Measurements from ENCODE around the gene TMSB4X. TPM values are rescaled to one million over a fixed set of nuclear protein-coding genes. Genes with fewer than 3 reads are reported as not detected.

The TMSB4X gene
- total RNA-seq, 1 experiment from 2014 or later, result 2,595 TPM

DNA sequence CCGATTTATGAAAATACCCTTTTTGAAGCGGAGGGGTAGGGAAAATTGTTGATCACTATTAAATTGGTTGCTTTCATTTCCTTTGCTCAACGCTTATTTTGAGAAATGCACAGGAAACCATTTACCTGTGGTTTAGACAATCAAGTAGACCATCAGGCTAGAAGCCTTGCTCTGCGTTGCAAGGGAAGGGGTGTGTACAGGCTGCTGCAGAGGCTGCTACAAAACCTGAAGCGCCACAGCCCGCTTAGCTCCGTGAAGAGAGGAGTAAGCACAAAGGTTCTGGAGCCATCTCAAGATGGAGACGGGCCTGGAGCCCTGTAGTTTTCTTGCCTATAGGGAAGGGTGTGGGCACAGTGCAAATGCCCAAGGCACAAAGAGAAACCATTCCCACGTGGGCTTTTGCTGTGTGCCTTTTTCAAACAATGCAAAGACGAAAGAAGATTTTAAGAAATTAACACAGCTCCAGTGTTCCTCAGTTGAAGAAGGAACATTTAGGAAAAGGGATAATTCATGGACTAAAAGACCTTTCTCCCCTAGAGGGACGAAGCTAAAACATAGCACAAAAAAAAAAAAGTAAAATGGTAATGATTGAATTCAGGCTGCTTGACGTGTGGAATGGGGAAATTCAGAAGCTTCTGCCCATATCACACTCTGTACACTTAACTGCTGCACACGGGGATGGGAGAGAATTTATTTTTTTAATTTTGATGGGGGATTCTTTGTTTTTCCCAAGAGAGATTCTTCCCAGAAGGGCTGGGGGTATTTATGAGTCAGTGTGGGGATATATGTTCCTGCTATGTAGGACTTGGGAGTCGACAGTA, 3.5 kb downstream of the TMSB4X start (continued):
- TF ChIP-seq ZNF263 (CRISPR knock-in tag; IDR thresholded peaks at IDR 0.05; ENCODE audit: low read depth) (no peak), TEAD4 (CRISPR knock-in tag; IDR thresholded peaks at IDR 0.05) (no peak), MYBL2 (CRISPR knock-in tag; IDR thresholded peaks at IDR 0.05) (no peak), NR1H2 (CRISPR knock-in tag; IDR thresholded peaks at IDR 0.05) (no peak), GRHL2 (CRISPR knock-in tag; IDR thresholded peaks at IDR 0.05; ENCODE audit: insufficient replicate concordance, severe bottlenecking) (no peak), PRRX2 (CRISPR knock-in tag; IDR thresholded peaks at IDR 0.05) (peak; percentile 95), NR3C1 (CRISPR knock-in tag; conservative IDR thresholded peaks at IDR 0.05; ENCODE audit: low read depth) (no peak), CBFB (CRISPR knock-in tag; IDR thresholded peaks at IDR 0.05; ENCODE audit: low read depth) (no peak), CREB1 (CRISPR knock-in tag; IDR thresholded peaks at IDR 0.05) (no peak), ZNF423 (CRISPR knock-in tag; IDR thresholded peaks at IDR 0.05) (no peak), MXD4 (CRISPR knock-in tag; IDR thresholded peaks at IDR 0.05; ENCODE audit: borderline replicate concordance) (no peak), FOXP1 (CRISPR knock-in tag; IDR thresholded peaks at IDR 0.05; ENCODE audit: borderline replicate concordance) (no peak), TP53 (CRISPR knock-in tag; IDR thresholded peaks at IDR 0.05) (no peak), NFATC4 (CRISPR knock-in tag; IDR thresholded peaks at IDR 0.05) (0 out of 2 replicates have a peak, but pooled peaks have one; percentile 18), SP1 (CRISPR knock-in tag; conservative IDR thresholded peaks at IDR 0.05) (no peak; the same call in 1 of the 2 replicates), ZNF317 (CRISPR knock-in tag; IDR thresholded peaks at IDR 0.05; ENCODE audit: borderline replicate concordance, low read depth) (no peak), KAT7 (CRISPR knock-in tag; IDR thresholded peaks at IDR 0.05; ENCODE audit: borderline replicate concordance) (no peak), ZNF396 (CRISPR knock-in tag; IDR thresholded peaks at IDR 0.05; ENCODE audit: borderline replicate concordance) (no peak), ZNF416 (CRISPR knock-in tag; IDR thresholded peaks at IDR 0.05) (peak; percentile 67; the same call in 1 of the 2 replicates), NFE2L1 (CRISPR knock-in tag; IDR thresholded peaks at IDR 0.05) (no peak), SMAD3 (CRISPR knock-in tag; IDR thresholded peaks at IDR 0.05; ENCODE audit: borderline replicate concordance) (no peak)
- TF ChIP-seq, protein P1, sequence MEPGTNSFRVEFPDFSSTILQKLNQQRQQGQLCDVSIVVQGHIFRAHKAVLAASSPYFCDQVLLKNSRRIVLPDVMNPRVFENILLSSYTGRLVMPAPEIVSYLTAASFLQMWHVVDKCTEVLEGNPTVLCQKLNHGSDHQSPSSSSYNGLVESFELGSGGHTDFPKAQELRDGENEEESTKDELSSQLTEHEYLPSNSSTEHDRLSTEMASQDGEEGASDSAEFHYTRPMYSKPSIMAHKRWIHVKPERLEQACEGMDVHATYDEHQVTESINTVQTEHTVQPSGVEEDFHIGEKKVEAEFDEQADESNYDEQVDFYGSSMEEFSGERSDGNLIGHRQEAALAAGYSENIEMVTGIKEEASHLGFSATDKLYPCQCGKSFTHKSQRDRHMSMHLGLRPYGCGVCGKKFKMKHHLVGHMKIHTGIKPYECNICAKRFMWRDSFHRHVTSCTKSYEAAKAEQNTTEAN (CRISPR knock-in tag; IDR thresholded peaks at IDR 0.05), result no peak
- TF ChIP-seq, protein P2, sequence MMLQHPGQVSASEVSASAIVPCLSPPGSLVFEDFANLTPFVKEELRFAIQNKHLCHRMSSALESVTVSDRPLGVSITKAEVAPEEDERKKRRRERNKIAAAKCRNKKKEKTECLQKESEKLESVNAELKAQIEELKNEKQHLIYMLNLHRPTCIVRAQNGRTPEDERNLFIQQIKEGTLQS (CRISPR knock-in tag; conservative IDR thresholded peaks at IDR 0.05), result no peak
- TF ChIP-seq, protein P3, sequence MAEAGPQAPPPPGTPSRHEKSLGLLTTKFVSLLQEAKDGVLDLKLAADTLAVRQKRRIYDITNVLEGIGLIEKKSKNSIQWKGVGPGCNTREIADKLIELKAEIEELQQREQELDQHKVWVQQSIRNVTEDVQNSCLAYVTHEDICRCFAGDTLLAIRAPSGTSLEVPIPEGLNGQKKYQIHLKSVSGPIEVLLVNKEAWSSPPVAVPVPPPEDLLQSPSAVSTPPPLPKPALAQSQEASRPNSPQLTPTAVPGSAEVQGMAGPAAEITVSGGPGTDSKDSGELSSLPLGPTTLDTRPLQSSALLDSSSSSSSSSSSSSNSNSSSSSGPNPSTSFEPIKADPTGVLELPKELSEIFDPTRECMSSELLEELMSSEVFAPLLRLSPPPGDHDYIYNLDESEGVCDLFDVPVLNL (CRISPR knock-in tag; IDR thresholded peaks at IDR 0.05; ENCODE audit: borderline replicate concordance, low read depth), result no peak
- TF ChIP-seq, protein P4, sequence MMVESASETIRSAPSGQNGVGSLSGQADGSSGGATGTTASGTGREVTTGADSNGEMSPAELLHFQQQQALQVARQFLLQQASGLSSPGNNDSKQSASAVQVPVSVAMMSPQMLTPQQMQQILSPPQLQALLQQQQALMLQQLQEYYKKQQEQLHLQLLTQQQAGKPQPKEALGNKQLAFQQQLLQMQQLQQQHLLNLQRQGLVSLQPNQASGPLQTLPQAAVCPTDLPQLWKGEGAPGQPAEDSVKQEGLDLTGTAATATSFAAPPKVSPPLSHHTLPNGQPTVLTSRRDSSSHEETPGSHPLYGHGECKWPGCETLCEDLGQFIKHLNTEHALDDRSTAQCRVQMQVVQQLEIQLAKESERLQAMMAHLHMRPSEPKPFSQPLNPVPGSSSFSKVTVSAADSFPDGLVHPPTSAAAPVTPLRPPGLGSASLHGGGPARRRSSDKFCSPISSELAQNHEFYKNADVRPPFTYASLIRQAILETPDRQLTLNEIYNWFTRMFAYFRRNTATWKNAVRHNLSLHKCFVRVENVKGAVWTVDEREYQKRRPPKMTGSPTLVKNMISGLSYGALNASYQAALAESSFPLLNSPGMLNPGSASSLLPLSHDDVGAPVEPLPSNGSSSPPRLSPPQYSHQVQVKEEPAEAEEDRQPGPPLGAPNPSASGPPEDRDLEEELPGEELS (CRISPR knock-in tag; IDR thresholded peaks at IDR 0.05), result no peak
- TF ChIP-seq, protein P5, sequence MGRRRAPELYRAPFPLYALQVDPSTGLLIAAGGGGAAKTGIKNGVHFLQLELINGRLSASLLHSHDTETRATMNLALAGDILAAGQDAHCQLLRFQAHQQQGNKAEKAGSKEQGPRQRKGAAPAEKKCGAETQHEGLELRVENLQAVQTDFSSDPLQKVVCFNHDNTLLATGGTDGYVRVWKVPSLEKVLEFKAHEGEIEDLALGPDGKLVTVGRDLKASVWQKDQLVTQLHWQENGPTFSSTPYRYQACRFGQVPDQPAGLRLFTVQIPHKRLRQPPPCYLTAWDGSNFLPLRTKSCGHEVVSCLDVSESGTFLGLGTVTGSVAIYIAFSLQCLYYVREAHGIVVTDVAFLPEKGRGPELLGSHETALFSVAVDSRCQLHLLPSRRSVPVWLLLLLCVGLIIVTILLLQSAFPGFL (CRISPR knock-in tag; IDR thresholded peaks at IDR 0.05; ENCODE audit: borderline replicate concordance), result no peak
- TF ChIP-seq, protein P6, sequence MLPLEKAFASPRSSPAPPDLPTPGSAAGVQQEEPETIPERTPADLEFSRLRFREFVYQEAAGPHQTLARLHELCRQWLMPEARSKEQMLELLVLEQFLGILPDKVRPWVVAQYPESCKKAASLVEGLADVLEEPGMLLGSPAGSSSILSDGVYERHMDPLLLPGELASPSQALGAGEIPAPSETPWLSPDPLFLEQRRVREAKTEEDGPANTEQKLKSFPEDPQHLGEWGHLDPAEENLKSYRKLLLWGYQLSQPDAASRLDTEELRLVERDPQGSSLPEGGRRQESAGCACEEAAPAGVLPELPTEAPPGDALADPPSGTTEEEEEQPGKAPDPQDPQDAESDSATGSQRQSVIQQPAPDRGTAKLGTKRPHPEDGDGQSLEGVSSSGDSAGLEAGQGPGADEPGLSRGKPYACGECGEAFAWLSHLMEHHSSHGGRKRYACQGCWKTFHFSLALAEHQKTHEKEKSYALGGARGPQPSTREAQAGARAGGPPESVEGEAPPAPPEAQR (CRISPR knock-in tag; IDR thresholded peaks at IDR 0.05), result no peak
- TF ChIP-seq, protein P7, sequence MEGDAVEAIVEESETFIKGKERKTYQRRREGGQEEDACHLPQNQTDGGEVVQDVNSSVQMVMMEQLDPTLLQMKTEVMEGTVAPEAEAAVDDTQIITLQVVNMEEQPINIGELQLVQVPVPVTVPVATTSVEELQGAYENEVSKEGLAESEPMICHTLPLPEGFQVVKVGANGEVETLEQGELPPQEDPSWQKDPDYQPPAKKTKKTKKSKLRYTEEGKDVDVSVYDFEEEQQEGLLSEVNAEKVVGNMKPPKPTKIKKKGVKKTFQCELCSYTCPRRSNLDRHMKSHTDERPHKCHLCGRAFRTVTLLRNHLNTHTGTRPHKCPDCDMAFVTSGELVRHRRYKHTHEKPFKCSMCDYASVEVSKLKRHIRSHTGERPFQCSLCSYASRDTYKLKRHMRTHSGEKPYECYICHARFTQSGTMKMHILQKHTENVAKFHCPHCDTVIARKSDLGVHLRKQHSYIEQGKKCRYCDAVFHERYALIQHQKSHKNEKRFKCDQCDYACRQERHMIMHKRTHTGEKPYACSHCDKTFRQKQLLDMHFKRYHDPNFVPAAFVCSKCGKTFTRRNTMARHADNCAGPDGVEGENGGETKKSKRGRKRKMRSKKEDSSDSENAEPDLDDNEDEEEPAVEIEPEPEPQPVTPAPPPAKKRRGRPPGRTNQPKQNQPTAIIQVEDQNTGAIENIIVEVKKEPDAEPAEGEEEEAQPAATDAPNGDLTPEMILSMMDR (IDR thresholded peaks at IDR 0.05), result no peak
- TF ChIP-seq, protein P8, sequence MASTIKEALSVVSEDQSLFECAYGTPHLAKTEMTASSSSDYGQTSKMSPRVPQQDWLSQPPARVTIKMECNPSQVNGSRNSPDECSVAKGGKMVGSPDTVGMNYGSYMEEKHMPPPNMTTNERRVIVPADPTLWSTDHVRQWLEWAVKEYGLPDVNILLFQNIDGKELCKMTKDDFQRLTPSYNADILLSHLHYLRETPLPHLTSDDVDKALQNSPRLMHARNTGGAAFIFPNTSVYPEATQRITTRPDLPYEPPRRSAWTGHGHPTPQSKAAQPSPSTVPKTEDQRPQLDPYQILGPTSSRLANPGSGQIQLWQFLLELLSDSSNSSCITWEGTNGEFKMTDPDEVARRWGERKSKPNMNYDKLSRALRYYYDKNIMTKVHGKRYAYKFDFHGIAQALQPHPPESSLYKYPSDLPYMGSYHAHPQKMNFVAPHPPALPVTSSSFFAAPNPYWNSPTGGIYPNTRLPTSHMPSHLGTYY (CRISPR knock-in tag; IDR thresholded peaks at IDR 0.05), result peak; percentile 93; the same call in 1 of the 2 replicates
